ENCODE measurements around the gene TSSC4. TPM values are rescaled to one million over a fixed set of nuclear protein-coding genes. Genes with fewer than 3 reads are reported as not detected.

Gene TSSC4
- total RNA-seq, 1 donor from 2014 or later: 80.8 TPM

- TF ChIP-seq CTCF (IDR thresholded peaks at IDR 0.05; ENCODE audit: insufficient read depth, low read length, severe bottlenecking): no peak
- H3K36me3 ChIP-seq (ENCODE audit: control insufficient read depth, insufficient read depth, low read length): peaks cover 42% of the 10 kb centered on the region
- no peak for FAIRE-seq
- no peak for DNase-seq (ENCODE audit: low read depth)
- no peak overlapping the region for H3K4me3 ChIP-seq (ENCODE audit: low read depth, low read length)
- no peaks in the 10 kb centered on the region for H3K27me3 ChIP-seq (ENCODE audit: control insufficient read depth, insufficient read depth, low read length)
Observed at GRCh38 chr11:2391181-2391975, 9.2 kb upstream of the TSSC4 start.

GRCh38 chr11:2392241-2392959 is 8.2 kb upstream of the TSSC4 start:
- no peak overlapping the region for H3K4me3 ChIP-seq (ENCODE audit: low read depth, low read length)
- FAIRE-seq: no peak
- no peaks in the 10 kb centered on the region for H3K27me3 ChIP-seq (ENCODE audit: control insufficient read depth, insufficient read depth, low read length)
- DNase-seq (ENCODE audit: low read depth): no peak
- H3K36me3 ChIP-seq (ENCODE audit: control insufficient read depth, insufficient read depth, low read length): peaks cover 42% of the 10 kb centered on the region
- TF ChIP-seq CTCF (IDR thresholded peaks at IDR 0.05; ENCODE audit: insufficient read depth, low read length, severe bottlenecking): no peak

GRCh38 chr11:2393111-2393868 is 7.3 kb upstream of the TSSC4 start:
- TF ChIP-seq CTCF (IDR thresholded peaks at IDR 0.05; ENCODE audit: insufficient read depth, low read length, severe bottlenecking): no peak
- DNase-seq (ENCODE audit: low read depth) (no peak), FAIRE-seq (no peak)
- no peak overlapping the region for H3K4me3 ChIP-seq (ENCODE audit: low read depth, low read length)
- peaks cover 42% of the 10 kb centered on the region for H3K36me3 ChIP-seq (ENCODE audit: control insufficient read depth, insufficient read depth, low read length)
- H3K27me3 ChIP-seq (ENCODE audit: control insufficient read depth, insufficient read depth, low read length): no peaks in the 10 kb centered on the region

GRCh38 chr11:2393941-2394817 is 6.4 kb upstream of the TSSC4 start:
- H3K4me3 ChIP-seq (ENCODE audit: low read depth, low read length): no peak overlapping the region
- FAIRE-seq (no peak), DNase-seq (ENCODE audit: low read depth) (no peak)
- TF ChIP-seq CTCF (IDR thresholded peaks at IDR 0.05; ENCODE audit: insufficient read depth, low read length, severe bottlenecking): peak; percentile 3
- H3K27me3 ChIP-seq (ENCODE audit: control insufficient read depth, insufficient read depth, low read length): no peaks in the 10 kb centered on the region
- H3K36me3 ChIP-seq (ENCODE audit: control insufficient read depth, insufficient read depth, low read length): peaks cover 38% of the 10 kb centered on the region

- no peaks in the 10 kb centered on the region for H3K27me3 ChIP-seq (ENCODE audit: control insufficient read depth, insufficient read depth, low read length)
- TF ChIP-seq CTCF (IDR thresholded peaks at IDR 0.05; ENCODE audit: insufficient read depth, low read length, severe bottlenecking): no peak
- peaks cover 36% of the 10 kb centered on the region for H3K36me3 ChIP-seq (ENCODE audit: control insufficient read depth, insufficient read depth, low read length)
- FAIRE-seq (no peak), DNase-seq (ENCODE audit: low read depth) (no peak)
- no peak overlapping the region for H3K4me3 ChIP-seq (ENCODE audit: low read depth, low read length)
Observed at GRCh38 chr11:2394818-2395105, 5.8 kb upstream of the TSSC4 start.

Measured in bronchial epithelial cell (primary cell).